HG03060 (cell line): ENCODE data around the gene ZNF624.

Experiments used
- ATAC-seq: cut with Tn5 transposase; IDR thresholded peaks from one replicate; pipeline ENCODE4 v1.9.1; 2021; ENCODE audit warnings: low read depth, moderate number of reproducible peaks; ENCODE audit not compliant: unreplicated experiment

Gene ZNF624

GRCh38 chr17:16599537-16599936, 54.1 kb downstream of the ZNF624 start:
- no peak for ATAC-seq

GRCh38 chr17:16593356-16594102, 60.1 kb downstream of the ZNF624 start:
- ATAC-seq: no peak

- ATAC-seq: no peak
Measured at GRCh38 chr17:16589097-16589969, 64.3 kb downstream of the ZNF624 start.

- ATAC-seq: no peak
Measured at GRCh38 chr17:16585796-16586195, 67.9 kb downstream of the ZNF624 start.

GRCh38 chr17:16584273-16584995, 69.2 kb downstream of the ZNF624 start:
- ATAC-seq: no peak

- no peak for ATAC-seq
Measured at GRCh38 chr17:16583781-16584180, 69.9 kb downstream of the ZNF624 start.

- ATAC-seq: no peak
Measured at GRCh38 chr17:16573466-16573865, 80.2 kb downstream of the ZNF624 start.
